GM12873 (cell line): ENCODE results near the gene ATP9A.

Experiments
- TF ChIP-seq, protein P1 (sequence below): IDR thresholded peaks from 2 replicates; pipeline ENCODE4 v1.5.1; 2012; ENCODE audit warnings: low read depth, mild to moderate bottlenecking, moderate library complexity, low read length, control low read depth; ENCODE audit not compliant: insufficient read depth; ENCODE audit errors: missing control alignments

Gene ATP9A

DNA sequence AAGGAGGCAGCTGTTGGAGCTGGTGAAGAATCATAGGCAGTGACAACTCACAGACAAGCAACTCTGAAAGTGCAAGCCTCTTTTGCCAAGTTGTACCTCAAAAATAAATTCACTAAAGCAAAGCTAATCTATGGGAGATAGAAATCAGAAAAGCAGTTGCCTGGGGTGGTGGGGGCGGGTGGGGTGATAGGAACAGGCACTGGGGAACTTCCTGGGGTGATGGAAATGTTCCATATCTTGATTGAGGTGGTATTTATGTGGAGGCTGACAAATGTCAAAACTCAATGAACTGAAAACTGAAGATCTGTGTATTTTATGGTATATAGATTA lies 52.4 kb downstream of the ATP9A start:
- TF ChIP-seq, protein P1, sequence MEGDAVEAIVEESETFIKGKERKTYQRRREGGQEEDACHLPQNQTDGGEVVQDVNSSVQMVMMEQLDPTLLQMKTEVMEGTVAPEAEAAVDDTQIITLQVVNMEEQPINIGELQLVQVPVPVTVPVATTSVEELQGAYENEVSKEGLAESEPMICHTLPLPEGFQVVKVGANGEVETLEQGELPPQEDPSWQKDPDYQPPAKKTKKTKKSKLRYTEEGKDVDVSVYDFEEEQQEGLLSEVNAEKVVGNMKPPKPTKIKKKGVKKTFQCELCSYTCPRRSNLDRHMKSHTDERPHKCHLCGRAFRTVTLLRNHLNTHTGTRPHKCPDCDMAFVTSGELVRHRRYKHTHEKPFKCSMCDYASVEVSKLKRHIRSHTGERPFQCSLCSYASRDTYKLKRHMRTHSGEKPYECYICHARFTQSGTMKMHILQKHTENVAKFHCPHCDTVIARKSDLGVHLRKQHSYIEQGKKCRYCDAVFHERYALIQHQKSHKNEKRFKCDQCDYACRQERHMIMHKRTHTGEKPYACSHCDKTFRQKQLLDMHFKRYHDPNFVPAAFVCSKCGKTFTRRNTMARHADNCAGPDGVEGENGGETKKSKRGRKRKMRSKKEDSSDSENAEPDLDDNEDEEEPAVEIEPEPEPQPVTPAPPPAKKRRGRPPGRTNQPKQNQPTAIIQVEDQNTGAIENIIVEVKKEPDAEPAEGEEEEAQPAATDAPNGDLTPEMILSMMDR: no peak

DNA sequence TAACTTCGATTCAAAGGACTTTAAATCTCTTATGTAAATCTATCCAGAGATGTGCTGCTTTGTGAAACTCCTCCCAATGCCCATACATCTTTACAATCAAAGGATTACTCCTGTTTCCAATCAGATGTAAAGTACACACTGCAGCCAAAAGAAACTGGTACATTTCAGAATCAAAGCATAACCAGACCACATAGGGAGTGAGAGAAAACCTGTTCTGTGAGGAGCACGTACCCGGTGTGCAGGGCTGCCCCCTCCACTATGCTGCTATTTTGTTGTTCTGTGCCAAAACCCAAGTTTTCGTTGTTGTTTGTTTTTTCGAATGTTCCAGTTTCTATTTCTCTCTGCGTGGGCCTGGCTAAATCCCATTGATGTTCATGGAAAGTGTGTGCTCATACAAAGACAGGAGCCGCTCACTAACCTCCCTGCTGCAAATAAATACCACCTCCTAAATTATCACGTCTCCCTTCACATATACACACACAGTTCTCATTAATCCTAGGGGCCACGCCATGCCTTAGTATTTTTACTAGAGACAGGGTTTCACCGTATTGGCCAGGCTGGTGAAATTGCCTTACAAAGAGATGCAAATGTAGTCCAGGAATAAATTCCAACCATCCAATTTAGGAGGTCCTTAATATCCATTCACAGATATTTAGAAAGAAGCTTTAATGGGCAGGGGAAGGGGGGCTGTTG lies 52.9 kb downstream of the ATP9A start:
- TF ChIP-seq, protein P1: no peak

- TF ChIP-seq, protein P1: no peak
Measured at GRCh38 chr20:51713213-51713598, 55.0 kb downstream of the ATP9A start.

GRCh38 chr20:51712501-51713212 lies 55.5 kb downstream of the ATP9A start:
- TF ChIP-seq, protein P1: peak; percentile 25

DNA sequence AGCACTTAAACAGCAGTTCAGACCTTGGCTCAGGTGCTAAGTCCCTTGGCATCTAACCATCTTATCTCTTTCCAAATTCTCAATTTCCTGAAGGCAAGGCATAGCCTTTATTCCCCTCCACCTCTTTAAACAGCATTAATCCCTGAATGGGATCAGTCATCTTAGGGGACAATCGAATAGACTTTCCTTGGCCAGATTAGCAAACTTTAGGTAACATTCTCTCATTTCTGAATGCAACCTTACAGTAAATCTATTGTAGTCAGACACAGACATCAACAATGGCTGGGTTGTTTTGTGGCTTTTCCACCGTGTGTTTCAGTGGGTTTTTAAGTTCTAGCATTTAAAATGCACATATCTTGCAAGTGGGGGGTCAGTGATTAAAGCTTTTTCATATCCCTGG lies 56.8 kb downstream of the ATP9A start:
- TF ChIP-seq, protein P1: no peak

DNA sequence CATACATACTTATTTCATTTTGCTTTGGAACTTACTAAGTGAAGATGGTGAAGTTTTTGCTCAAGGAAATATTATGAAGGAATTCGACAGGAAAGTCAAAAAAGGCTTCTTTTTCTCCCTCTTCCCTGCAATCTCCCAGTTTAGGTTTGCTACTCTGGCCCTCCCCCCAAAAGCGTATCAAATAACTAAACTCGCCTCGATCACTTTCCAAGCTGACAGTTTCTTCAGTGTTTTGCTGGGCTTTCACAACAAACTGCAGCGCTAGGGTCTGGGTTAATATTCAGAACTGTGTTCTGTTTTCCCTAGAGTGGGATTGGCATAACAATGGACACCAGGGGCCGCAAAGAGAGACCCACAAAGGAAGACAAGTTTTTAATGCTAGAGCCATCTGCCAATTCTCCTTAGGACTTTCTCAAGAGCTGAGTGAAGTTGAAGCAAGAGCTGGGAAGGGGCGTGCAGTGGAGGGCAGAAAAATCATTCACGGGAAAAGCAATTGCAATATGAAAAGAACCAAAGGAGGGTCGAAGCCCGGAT lies 57.8 kb downstream of the ATP9A start:
- TF ChIP-seq, protein P1: no peak

- TF ChIP-seq, protein P1: no peak
Measured at GRCh38 chr20:51705400-51705799, 62.8 kb downstream of the ATP9A start.
